GM12892 (cell line): ENCODE results near the gene RAPGEF2.

Experiments used
- DNase-seq: peaks from one replicate; pipeline ENCODE4 v3.0.0; 2011; ENCODE audit not compliant: insufficient read length
- FAIRE-seq: peaks from 2 replicates; lab custom pipeline; 2011; peaks lifted over from hg19 to GRCh38; lab: Jason Lieb, UNC
- POLR2A ChIP-seq: IDR thresholded peaks from 2 replicates; pipeline ENCODE4 v1.6.1; 2011; ENCODE audit warnings: low read depth, low read length, control low read depth
- POLR2AphosphoS5 ChIP-seq: IDR thresholded peaks from 2 replicates; pipeline ENCODE4 v1.6.1; 2011; ENCODE audit warnings: low read depth, low read length, control low read depth
- TAF1 ChIP-seq: IDR thresholded peaks from 2 replicates; pipeline ENCODE4 v1.6.1; 2011; ENCODE audit warnings: low read depth, mild to moderate bottlenecking, control low read depth, low read length, borderline replicate concordance

The RAPGEF2 gene

DNA sequence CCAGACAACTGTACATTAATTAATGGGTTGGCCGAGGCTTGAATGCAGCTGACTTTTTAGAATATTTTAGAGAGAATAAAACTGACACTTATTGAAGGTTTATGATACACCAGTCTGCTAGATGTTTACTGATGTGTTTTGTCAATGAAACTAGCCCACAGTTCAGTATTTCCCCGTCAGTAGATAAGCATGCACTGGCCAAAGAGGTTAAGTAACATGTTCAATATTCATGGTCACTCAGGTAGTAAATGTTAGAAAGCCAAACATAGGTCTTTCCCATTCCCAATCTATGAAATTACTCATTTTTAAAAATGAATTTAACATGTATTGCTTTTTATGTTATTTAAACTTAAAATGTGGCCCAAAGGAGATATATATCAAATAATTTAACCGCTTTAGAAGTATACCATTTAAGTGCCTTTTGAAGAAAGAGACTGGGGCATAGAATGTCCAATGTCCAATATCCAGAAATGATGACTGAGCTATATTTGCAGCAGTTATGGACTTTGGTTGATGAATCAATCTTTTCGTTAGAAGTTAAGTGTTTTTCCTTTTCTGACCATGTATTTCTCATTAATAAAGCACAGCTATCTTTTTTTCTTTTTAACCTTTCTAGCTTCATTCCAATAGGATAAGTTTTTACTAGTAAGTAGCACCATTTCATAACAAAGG, 156.1 kb downstream of the RAPGEF2 start:
- DNase-seq (no peak), FAIRE-seq (peak; percentile 57)
- no peak for TF ChIP-seq POLR2AphosphoS5
- TF ChIP-seq TAF1, result no peak
- no peak for TF ChIP-seq POLR2A

DNA sequence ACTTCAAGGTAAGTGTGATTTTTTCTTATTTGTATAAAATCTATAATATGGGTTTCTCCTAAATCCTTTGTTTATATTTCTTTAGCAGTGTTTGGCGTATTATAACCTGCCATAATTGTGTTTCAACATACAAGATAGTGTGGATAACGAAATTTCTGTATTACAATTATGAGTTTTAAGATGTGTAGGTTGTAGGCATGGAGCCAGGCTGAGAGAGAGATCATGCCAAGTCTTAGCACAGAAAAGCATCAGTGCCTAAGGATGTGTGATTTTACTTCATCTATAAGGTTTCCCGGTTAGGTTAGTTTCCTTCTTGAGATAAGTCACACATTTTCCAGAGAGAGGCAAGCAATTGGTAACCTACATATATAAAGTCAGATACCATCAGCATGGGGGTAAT, 161.2 kb downstream of the RAPGEF2 start:
- DNase-seq (no peak), FAIRE-seq (no peak)
- TF ChIP-seq POLR2AphosphoS5 (no peak), TAF1 (no peak), POLR2A (no peak)

DNA sequence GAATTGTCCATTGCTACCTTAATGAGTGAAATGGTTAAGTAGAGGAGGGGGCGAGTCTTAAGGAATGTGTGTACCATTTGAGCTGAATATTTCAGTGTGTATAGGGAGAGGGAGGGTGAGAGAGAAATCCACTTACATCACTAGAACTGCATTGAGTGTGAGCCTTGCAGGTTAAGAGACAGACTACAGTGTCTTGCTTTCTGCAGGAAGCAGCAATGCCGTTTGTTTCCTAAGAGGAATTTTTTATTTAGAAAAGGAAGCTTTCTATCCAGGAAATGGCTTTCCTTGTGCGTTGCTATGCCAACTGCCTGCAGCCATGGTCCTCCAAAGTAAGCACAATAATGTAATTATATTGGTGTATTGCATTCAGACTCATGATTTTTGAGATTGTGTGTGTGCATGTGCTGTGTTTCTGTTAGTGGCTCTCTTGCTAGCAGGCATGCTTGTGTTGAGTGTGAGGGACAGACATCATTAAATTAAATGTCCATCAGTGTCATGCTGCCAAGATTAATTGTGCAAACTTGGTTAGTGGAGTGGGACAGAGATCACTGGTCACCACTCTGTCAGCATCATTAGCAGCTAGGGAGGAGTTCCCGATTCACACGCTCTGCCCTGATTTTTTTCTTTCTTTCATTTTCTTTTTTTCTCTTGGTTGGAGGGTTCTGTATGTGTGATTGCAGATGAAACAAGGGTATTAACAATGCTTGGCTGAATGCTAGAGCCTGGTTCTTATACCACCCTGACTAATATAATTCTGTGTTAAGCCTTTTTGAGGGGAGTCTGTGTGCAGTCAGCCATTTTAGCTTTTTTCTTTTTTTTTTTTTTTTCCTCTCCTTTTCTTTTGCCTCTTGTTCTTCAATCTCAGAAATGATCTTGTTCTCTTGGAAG, 164.3 kb downstream of the RAPGEF2 start:
- TF ChIP-seq POLR2A (no peak), POLR2AphosphoS5 (no peak), TAF1 (no peak)
- peak; percentile 63 for FAIRE-seq
- DNase-seq, result no peak

DNA sequence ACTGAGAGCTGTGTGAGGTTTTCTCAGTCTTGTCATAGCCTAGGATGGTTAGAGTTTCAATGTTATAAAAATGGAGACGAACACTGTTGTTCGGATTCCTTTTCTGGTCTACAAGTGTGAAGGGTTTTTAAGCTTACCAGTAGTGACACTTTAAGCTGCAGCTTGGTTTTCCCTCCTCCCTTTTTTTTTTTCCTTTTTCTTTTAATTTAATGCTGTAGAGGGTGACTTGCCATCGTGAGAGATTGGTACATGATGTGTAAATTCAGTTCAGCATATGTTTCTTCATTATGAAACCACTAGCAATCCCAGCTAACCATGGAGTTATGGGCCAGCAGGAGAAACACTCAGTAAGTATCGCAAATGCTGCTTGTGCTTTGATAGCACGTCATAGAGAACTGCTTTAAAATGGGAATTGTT, 165.0 kb downstream of the RAPGEF2 start:
- FAIRE-seq, result no peak
- no peak for TF ChIP-seq POLR2A
- TF ChIP-seq POLR2AphosphoS5, result no peak
- no peak for TF ChIP-seq TAF1
- DNase-seq, result no peak

DNA sequence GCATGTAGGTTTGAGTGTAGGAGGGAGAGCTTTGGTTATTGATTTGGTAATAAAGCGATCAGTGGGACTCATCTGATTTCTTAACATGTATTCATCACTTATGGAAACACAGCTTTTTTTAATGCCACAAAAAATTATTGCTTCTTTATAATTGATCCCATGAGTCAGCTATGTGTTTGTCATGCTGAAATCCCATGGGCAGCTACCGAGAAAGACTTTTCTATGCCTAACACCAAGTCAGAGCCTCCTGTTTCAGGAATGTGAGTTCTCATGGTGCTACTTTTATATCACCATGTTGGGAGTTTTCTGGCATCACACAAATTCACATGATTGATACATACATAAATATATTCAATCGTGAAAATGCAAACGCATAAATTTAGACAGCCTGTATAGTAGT, 165.7 kb downstream of the RAPGEF2 start:
- FAIRE-seq (no peak), DNase-seq (no peak)
- no peak for TF ChIP-seq TAF1
- TF ChIP-seq POLR2AphosphoS5, result no peak
- TF ChIP-seq POLR2A, result no peak

DNA sequence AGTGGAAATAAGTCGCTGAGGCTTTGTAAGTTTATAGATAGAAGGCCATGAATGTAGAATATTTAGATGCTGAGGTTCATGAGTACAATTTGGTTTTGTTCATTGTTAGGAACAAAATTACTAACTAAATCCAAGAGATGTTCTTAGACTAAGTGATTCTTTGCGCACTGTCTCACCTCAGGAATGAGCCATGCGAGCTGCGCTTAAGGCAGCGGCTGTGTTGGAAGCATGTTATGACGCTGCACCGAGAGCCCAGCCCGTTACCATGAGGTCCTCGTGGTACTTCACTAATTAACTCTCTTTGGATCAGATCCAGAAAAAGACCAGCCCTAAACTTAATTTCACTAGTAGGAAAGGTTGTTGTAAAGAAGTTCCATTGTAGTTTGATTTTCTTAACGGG, 166.2 kb downstream of the RAPGEF2 start:
- FAIRE-seq (no peak), DNase-seq (no peak)
- TF ChIP-seq POLR2A (no peak), TAF1 (no peak), POLR2AphosphoS5 (no peak)

DNA sequence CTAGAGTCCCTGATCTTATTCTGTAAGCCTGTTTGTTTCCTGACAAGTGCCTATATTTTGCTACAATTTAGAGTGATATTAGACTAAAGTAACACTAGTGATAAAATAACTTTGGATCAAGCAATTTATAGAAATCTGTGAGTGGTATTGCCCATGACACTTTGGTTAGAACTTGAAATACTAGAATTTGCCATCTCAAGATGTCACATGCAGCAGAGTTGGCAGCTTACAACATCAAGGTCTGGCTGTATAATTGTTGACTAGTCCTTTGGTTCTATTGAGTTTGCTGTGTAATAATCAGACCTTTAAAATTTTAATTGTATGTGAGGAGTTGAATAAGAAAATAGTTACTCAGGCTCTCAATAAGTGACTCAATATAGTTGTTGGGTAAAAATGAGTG, 167.1 kb downstream of the RAPGEF2 start:
- DNase-seq, result no peak
- FAIRE-seq, result no peak
- TF ChIP-seq TAF1 (no peak), POLR2A (no peak), POLR2AphosphoS5 (no peak)

DNA sequence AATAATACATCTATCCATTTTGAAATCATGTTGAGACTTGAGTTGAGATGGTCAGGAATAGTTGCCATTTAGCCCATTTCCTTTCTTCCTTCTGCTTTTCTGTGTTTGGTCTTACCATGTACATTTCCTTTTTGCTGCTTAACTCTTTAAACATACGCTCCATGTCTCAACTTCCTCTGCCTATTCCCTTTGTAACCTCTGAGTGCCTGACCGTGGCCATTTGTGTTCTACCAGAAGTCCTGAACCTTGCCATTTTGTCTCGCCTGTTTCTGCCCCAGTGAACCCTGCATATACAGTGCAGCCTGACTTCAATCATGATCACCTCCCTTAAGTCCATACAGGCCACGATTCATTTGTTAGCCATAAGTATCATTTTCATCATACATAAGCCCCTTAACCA, 169.0 kb downstream of the RAPGEF2 start:
- no peak for FAIRE-seq
- DNase-seq, result no peak
- TF ChIP-seq POLR2AphosphoS5 (no peak), TAF1 (no peak), POLR2A (no peak)

DNA sequence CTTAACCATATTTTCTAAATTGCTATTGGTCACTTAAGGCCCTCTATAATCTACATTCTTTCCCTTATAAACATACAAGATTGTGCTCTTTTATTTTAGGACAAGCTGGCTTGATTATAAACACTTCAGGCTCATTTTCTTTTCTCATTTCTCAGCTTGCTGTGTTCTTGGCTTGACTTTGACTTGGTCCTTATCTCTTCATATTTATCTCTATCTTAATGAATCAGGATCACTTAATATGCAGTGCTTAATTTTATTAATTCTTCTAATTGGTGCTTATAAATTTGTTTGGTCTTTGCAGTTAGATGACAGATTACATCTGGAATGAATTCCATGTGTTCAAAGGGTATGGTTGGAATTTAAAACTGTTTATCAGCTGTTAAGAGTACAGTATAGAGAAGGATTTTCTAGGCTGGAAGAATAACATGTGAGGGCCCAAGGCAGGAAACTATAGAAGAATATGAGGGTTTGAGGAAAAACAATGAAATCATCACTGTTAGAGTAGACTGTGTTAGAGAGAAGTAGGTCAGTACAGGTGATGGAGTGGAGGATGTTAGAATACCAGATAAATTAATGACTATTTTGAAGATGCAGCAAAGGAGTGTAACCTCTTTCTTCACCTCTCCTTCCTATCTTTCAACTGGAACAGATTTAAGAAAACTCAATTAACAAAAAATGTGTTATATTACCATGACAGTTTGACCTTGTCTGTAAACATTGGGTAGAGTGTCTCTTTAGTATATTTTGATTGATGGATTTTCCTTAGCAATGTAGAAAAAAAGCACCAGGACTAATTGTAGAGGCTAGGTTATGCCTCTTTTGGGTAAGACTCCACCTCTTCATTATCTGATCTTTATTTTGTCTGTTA, 169.6 kb downstream of the RAPGEF2 start:
- DNase-seq, result no peak
- no peak for TF ChIP-seq POLR2AphosphoS5
- TF ChIP-seq TAF1, result no peak
- no peak for TF ChIP-seq POLR2A
- peak; percentile 51 for FAIRE-seq

DNA sequence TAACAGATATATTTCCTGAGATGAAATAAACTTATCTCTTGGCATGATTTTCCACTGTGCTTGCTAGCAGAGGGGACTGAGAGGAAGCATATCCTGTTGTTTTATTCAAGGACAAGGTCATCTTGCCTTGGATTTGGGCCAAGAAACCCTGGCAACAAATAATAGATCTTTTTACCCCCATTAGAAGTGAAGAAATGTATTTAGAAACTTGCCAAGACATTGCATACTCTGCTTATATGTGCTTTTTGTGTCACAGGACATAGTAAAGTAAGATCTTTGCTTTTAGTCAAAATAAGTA, 170.2 kb downstream of the RAPGEF2 start:
- TF ChIP-seq POLR2AphosphoS5, result no peak
- TF ChIP-seq TAF1, result no peak
- no peak for TF ChIP-seq POLR2A
- FAIRE-seq (no peak), DNase-seq (no peak)

DNA sequence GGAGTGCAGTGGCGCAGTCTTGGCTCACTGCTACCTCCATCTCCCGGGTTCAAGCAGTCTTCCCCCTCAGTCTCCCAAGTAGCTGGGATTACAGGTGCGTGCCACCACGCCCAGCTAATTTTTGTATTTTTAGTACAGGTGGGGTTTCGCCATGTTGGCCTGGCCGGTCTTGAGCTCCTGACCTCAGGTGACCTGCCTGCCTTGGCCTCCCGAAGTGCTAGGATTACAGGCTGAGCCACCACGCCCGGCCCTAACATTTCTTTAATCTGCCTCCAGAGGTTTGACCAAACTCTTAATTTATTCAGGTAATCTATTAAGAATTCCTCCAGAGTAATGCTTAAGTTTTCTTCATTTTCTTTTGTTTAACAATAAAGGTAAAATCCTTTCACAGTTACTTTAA, 171.0 kb downstream of the RAPGEF2 start:
- FAIRE-seq, result no peak
- DNase-seq, result no peak
- TF ChIP-seq POLR2AphosphoS5 (no peak), TAF1 (no peak), POLR2A (no peak)
